HCT116 (cell line): ENCODE data around the gene INCENP. TPM values are rescaled to one million over a fixed set of nuclear protein-coding genes. Genes with fewer than 3 reads are reported as not detected.

Experiments used
- ATAC-seq: fragments of 200-7000 bp; cut with Tn5 transposase; 2 replicates; pipeline ENCODE4 v1.9.1; 2020; ENCODE audit warnings: mild to moderate bottlenecking, moderate library complexity
- BruUV-seq: library from RNA; stranded (reverse); fragments of 400-500 nt; replicated peaks from 2 replicates; lab custom pipeline; 2021; lab: Mats Ljungman, UMichigan
- CTCF ChIA-PET: fragments of 300-600 bp; sonication (Branson Sonifier 250); formaldehyde crosslinking; loops from one replicate; lab custom pipeline; 2021; ENCODE audit warnings: antibody characterized with exemption; lab: Charles Lee
- POLR2A ChIA-PET: fragments of 300-600, 350-600 bp; sonication (Branson Sonifier 250); formaldehyde crosslinking; loops from one replicate; lab custom pipeline; 2021; ENCODE audit warnings: antibody characterized with exemption; lab: Charles Lee
- RAD21 ChIA-PET, 2 experiments: fragments of 300-600 bp; sonication (Branson Sonifier 250); formaldehyde crosslinking; loops; one replicate each; lab custom pipeline; 2023; ENCODE audit warnings: low total read pairs in 2 of 2; ENCODE audit not compliant: uncharacterized antibody in 2 of 2, unreplicated experiment in 2 of 2, low non-redundant PET in 1 of 2; lab: Charles Lee
- DNase-seq: peaks from one replicate; pipeline ENCODE4 v3.0.0-alpha.2; 2010; ENCODE audit warnings: low read depth, low spot score
- H2AFZ ChIP-seq: fragments of 200-600 bp; shearing (Covaris generic), sonication (generic); 2 replicates; pipeline ENCODE4 v1.6.1; 2017; ENCODE audit warnings: low read depth, mixed run types, mixed read lengths, antibody characterized with exemption, low read length; ENCODE audit not compliant: poor library complexity, severe bottlenecking
- H3K27ac ChIP-seq: 2 replicates; pipeline ENCODE4 v1.5.1; 2012; ENCODE audit warnings: low read depth, low read length
- H3K27me3 ChIP-seq: fragments of 200-600 bp; sonication (generic); 2 replicates; pipeline ENCODE4 v1.6.1; 2016; ENCODE audit warnings: mixed run types, low read length, mixed read lengths; ENCODE audit not compliant: insufficient read depth
- H3K36me3 ChIP-seq, 2 experiments: fragments of 200-500 bp in 1 of 2; fragments of 200-600 bp in 1 of 2; sonication (Bioruptor generic) in 1 of 2; sonication (generic) in 1 of 2; 2 replicates each; pipeline versions ENCODE4 v1.5.1 to v1.6.1; 2014 to 2016; ENCODE audit warnings: low read length in 2 of 2, inconsistent platforms in 1 of 2, mixed read lengths in 1 of 2, mixed run types in 1 of 2; ENCODE audit not compliant: insufficient read depth in 2 of 2, control insufficient read depth in 1 of 2
- H3K4me1 ChIP-seq, 2 experiments: fragments of 200-600 bp in 1 of 2; sonication (generic) in 1 of 2; 2 replicates each; pipeline versions ENCODE4 v1.5.1 to v1.6.1; 2012 to 2017; ENCODE audit warnings: low read length in 2 of 2, inconsistent platforms in 1 of 2, mild to moderate bottlenecking in 1 of 2, mixed read lengths in 1 of 2, mixed run types in 1 of 2, moderate library complexity in 1 of 2; ENCODE audit not compliant: insufficient read depth in 2 of 2, control insufficient read depth in 1 of 2
- H3K4me2 ChIP-seq: fragments of 200-600 bp; sonication (generic); 2 replicates; pipeline ENCODE4 v1.6.1; 2017; ENCODE audit warnings: mixed run types, low read length, mixed read lengths
- H3K4me3 ChIP-seq, 2 experiments: fragments of 200-600 bp in 1 of 2; sonication (generic) in 1 of 2; replicated peaks in 1 of 2; 2 replicates each; pipeline ENCODE4 v1.5.1; 2011 to 2016; ENCODE audit warnings: low read length in 2 of 2, control low read depth in 1 of 2, low read depth in 1 of 2, mild to moderate bottlenecking in 1 of 2, mixed read lengths in 1 of 2, mixed run types in 1 of 2
- H3K79me2 ChIP-seq: fragments of 200-600 bp; sonication (generic); 2 replicates; pipeline ENCODE4 v1.6.1; 2017; ENCODE audit warnings: mild to moderate bottlenecking, mixed run types, low read length, moderate library complexity, mixed read lengths; ENCODE audit not compliant: insufficient read depth
- H3K9ac ChIP-seq: fragments of 200-600 bp; sonication (generic); 2 replicates; pipeline ENCODE4 v1.6.1; 2016; ENCODE audit warnings: low read length, mixed read lengths
- H3K9me2 ChIP-seq: fragments of 200-600 bp; sonication (generic), shearing (Covaris generic); 2 replicates; pipeline ENCODE4 v1.6.1; 2017; ENCODE audit warnings: mixed run types, mild to moderate bottlenecking, moderate library complexity; ENCODE audit not compliant: insufficient read depth
- H3K9me3 ChIP-seq, 2 experiments: fragments of 200-500 bp in 1 of 2; fragments of 200-600 bp in 1 of 2; sonication (Bioruptor generic) in 1 of 2; sonication (generic) in 1 of 2; 2 replicates each; pipeline ENCODE4 v1.6.1; 2014 to 2017; ENCODE audit warnings: low read length in 2 of 2, mixed read lengths in 2 of 2, inconsistent platforms in 1 of 2, low read depth in 1 of 2, mild to moderate bottlenecking in 1 of 2, mixed run types in 1 of 2, moderate library complexity in 1 of 2; ENCODE audit not compliant: control insufficient read depth in 1 of 2, insufficient read depth in 1 of 2
- H4K20me1 ChIP-seq: fragments of 200-600 bp; sonication (generic), shearing (Covaris generic); 2 replicates; pipeline ENCODE4 v1.6.1; 2017; ENCODE audit warnings: mixed run types, mild to moderate bottlenecking, moderate library complexity; ENCODE audit not compliant: insufficient read depth
- CEBPB ChIP-seq: IDR thresholded peaks from 2 replicates; pipeline ENCODE4 v1.6.1; 2012; ENCODE audit warnings: low read depth
- CTCF ChIP-seq, 3 experiments: fragments of 200-600 bp in 1 of 3; sonication (generic) in 1 of 3; IDR thresholded peaks in 2 of 3; conservative IDR thresholded peaks in 1 of 3; 2 replicates each; pipeline ENCODE4 v1.5.1; 2012 to 2017; ENCODE audit warnings: low read depth in 2 of 3, low read length in 2 of 3, antibody characterized with exemption in 1 of 3, borderline replicate concordance in 1 of 3, control low read depth in 1 of 3, mild to moderate bottlenecking in 1 of 3, mixed read lengths in 1 of 3, mixed run types in 1 of 3, moderate library complexity in 1 of 3; ENCODE audit not compliant: insufficient read depth in 1 of 3
- EGR1 ChIP-seq: IDR thresholded peaks from 2 replicates; pipeline ENCODE4 v1.6.1; 2012; ENCODE audit warnings: low read depth
- ELF1 ChIP-seq: IDR thresholded peaks from 2 replicates; pipeline ENCODE4 v1.6.1; 2012; ENCODE audit warnings: low read depth, borderline replicate concordance
- MAX ChIP-seq: IDR thresholded peaks from 2 replicates; pipeline ENCODE4 v1.6.1; 2012
- POLR2A ChIP-seq: IDR thresholded peaks from 2 replicates; pipeline ENCODE4 v1.7.0; 2011; ENCODE audit warnings: borderline replicate concordance; ENCODE audit not compliant: insufficient read depth, insufficient read length; ENCODE audit errors: extremely low read depth
- REST ChIP-seq: IDR thresholded peaks from 2 replicates; pipeline ENCODE4 v1.6.1; 2012; ENCODE audit warnings: low read depth
- YY1 ChIP-seq: IDR thresholded peaks from 2 replicates; pipeline ENCODE4 v1.6.1; 2011; ENCODE audit warnings: low read length, low read depth, moderate library complexity, mild to moderate bottlenecking; ENCODE audit not compliant: insufficient replicate concordance; ENCODE audit errors: extremely low read depth
- ZFX ChIP-seq: fragments of 450-650 bp; IDR thresholded peaks from 2 replicates; pipeline ENCODE4 v1.6.1; 2017
- ZNF274 ChIP-seq: fragments of 200-500 bp; sonication (Bioruptor generic); IDR thresholded peaks from 2 replicates; pipeline ENCODE4 v1.6.1; 2014; ENCODE audit warnings: mild to moderate bottlenecking, low read depth, low read length, inconsistent platforms
- intact Hi-C: fragments of 100-400 bp; cut with micrococcal nuclease; formaldehyde crosslinking; loops from 2 replicates; pipeline ENCODE4 v1.10.0; 2022
- total RNA-seq: library from RNA; stranded (reverse); gene quantifications from one replicate; pipeline ENCODE4 v1.2.1, GENCODE V29; 2021; ENCODE audit not compliant: unreplicated experiment

The INCENP gene
- total RNA-seq, 1 experiment from 2014 or later = 118 TPM

- intact Hi-C loops = no loop called here
- no TSS peak for BruUV-seq
- RAD21 ChIA-PET = no interaction called here
Observed at GRCh38 chr11:62179995-62180394, 56.2 kb downstream of the INCENP start.

More at GRCh38 chr11:62179995-62180394, 56.2 kb downstream of the INCENP start:
- no peak overlapping the region for H3K4me2 ChIP-seq
- H3K9ac ChIP-seq = no peak overlapping the region
- ChIA-PET POLR2A (no interaction called here), CTCF (interaction anchor here (1.3 kb wide), 1 partner anchor 8 kb away, joined by 4 read pairs; no protein-coding TSS in a partner anchor)
- no peaks in the 10 kb centered on the region for H3K79me2 ChIP-seq
- H3K27me3 ChIP-seq = peaks cover 36% of the 10 kb centered on the region
- no peaks in the 10 kb centered on the region for H3K9me2 ChIP-seq
- DNase-seq (no peak), ATAC-seq (no peak)
- H3K4me1 ChIP-seq = no peaks in the 10 kb centered on the region
- H2AFZ ChIP-seq = no peak overlapping the region
- no peaks in the 10 kb centered on the region for H4K20me1 ChIP-seq
- no peaks in the 10 kb centered on the region for H3K36me3 ChIP-seq
- no peak overlapping the region for H3K4me3 ChIP-seq
- H3K9me3 ChIP-seq = no peaks in the 10 kb centered on the region
- no peak overlapping the region for H3K27ac ChIP-seq
- TF ChIP-seq CEBPB = no peak
- TF ChIP-seq POLR2A = no peak
- TF ChIP-seq EGR1 = no peak
- TF ChIP-seq ZNF274 = no peak
- no peak for TF ChIP-seq ELF1
- no peak for TF ChIP-seq MAX
- no peak for TF ChIP-seq REST
- no peak for TF ChIP-seq CTCF (IDR thresholded peaks at IDR 0.05 in 2 of 3, conservative IDR thresholded peaks at IDR 0.05 in 1 of 3; ENCODE audit: borderline replicate concordance in 1 of 3, insufficient read depth in 1 of 3, low read depth in 2 of 3, low read length in 2 of 3)
- no peak for TF ChIP-seq ZFX
- TF ChIP-seq YY1 = no peak
